ENCODE measurements around the gene NR2F1-AS1. TPM values are rescaled to one million over a fixed set of nuclear protein-coding genes. Genes with fewer than 3 reads are reported as not detected.

Gene NR2F1-AS1
- total RNA-seq, 1 experiment from 2014 or later = 24.1 TPM

GRCh38 chr5:93454896-93455295, 126.1 kb downstream of the NR2F1-AS1 start:
- BruUV-seq (replicated peaks) = no TSS peak
- intact Hi-C loops (cut with micrococcal nuclease) = no loop called here
- ChIA-PET CTCF (no interaction called here), POLR2A (ENCODE audit: unreplicated experiment) (no interaction called here)
- no peak overlapping the region for H3K4me2 ChIP-seq (ENCODE audit: low read length)
- H3K79me2 ChIP-seq (ENCODE audit: low read length) = no peaks in the 10 kb centered on the region
- no peaks in the 10 kb centered on the region for H3K9me2 ChIP-seq (replicated peaks; ENCODE audit: low read length)
- H2AFZ ChIP-seq (ENCODE audit: low read length) = no peak overlapping the region
- no peaks in the 10 kb centered on the region for H3K9me3 ChIP-seq (ENCODE audit: low read length)
- ATAC-seq = no peak
- no peak for DNase-seq
- TF ChIP-seq CTCF (conservative IDR thresholded peaks at IDR 0.05; ENCODE audit: low read depth, low read length) (no peak), EZH2phosphoT487 (IDR thresholded peaks at IDR 0.05; ENCODE audit: borderline replicate concordance, low read length) (no peak), EZH2 (IDR thresholded peaks at IDR 0.05; ENCODE audit: low read length, unreplicated experiment) (no peak)
- H3K27ac ChIP-seq (ENCODE audit: low read length) = no peak overlapping the region
- H3F3A ChIP-seq (ENCODE audit: low read length, unreplicated experiment) = no peaks in the 10 kb centered on the region
- no peaks in the 10 kb centered on the region for H3K27me3 ChIP-seq (ENCODE audit: low read length)
- peaks cover 8% of the 10 kb centered on the region; the same call in 1 of the 2 replicates for H3K36me3 ChIP-seq (ENCODE audit: low read depth, low read length)
- H3K4me1 ChIP-seq (ENCODE audit: insufficient read depth, low read length) = no peaks in the 10 kb centered on the region
- no peaks in the 10 kb centered on the region for H4K20me1 ChIP-seq (ENCODE audit: low read length)
- no peak overlapping the region for H3K4me3 ChIP-seq (ENCODE audit: low read length)
- no peak overlapping the region for H3K9ac ChIP-seq (ENCODE audit: low read length)

GRCh38 chr5:93452255-93452654, 128.8 kb downstream of the NR2F1-AS1 start:
- no peak overlapping the region for H3K4me2 ChIP-seq (ENCODE audit: low read length)
- BruUV-seq (replicated peaks) = no TSS peak
- no peaks in the 10 kb centered on the region for H3F3A ChIP-seq (ENCODE audit: low read length, unreplicated experiment)
- H3K9me2 ChIP-seq (replicated peaks; ENCODE audit: low read length) = no peaks in the 10 kb centered on the region
- H3K27ac ChIP-seq (ENCODE audit: low read length) = no peak overlapping the region
- POLR2A ChIA-PET (ENCODE audit: unreplicated experiment) = no interaction called here
- peaks cover 5% of the 10 kb centered on the region; the same call in 1 of the 2 replicates for H3K36me3 ChIP-seq (ENCODE audit: low read depth, low read length)
- H3K9me3 ChIP-seq (ENCODE audit: low read length) = no peaks in the 10 kb centered on the region
- no peaks in the 10 kb centered on the region for H4K20me1 ChIP-seq (ENCODE audit: low read length)
- CTCF ChIA-PET = no interaction called here
- H3K27me3 ChIP-seq (ENCODE audit: low read length) = no peaks in the 10 kb centered on the region
- H3K79me2 ChIP-seq (ENCODE audit: low read length) = no peaks in the 10 kb centered on the region
- no peaks in the 10 kb centered on the region for H3K4me1 ChIP-seq (ENCODE audit: insufficient read depth, low read length)
- DNase-seq = no peak
- no peak overlapping the region for H3K4me3 ChIP-seq (ENCODE audit: low read length)
- intact Hi-C loops (cut with micrococcal nuclease) = no loop called here
- no peak for TF ChIP-seq CTCF (conservative IDR thresholded peaks at IDR 0.05; ENCODE audit: low read depth, low read length)
- TF ChIP-seq EZH2phosphoT487 (IDR thresholded peaks at IDR 0.05; ENCODE audit: borderline replicate concordance, low read length) = no peak
- no peak for ATAC-seq
- H2AFZ ChIP-seq (ENCODE audit: low read length) = no peak overlapping the region
- no peak overlapping the region for H3K9ac ChIP-seq (ENCODE audit: low read length)

- no TSS peak for BruUV-seq (replicated peaks)
- TF ChIP-seq EZH2 (IDR thresholded peaks at IDR 0.05; ENCODE audit: low read length, unreplicated experiment) = no peak
- no peak for TF ChIP-seq EZH2phosphoT487 (IDR thresholded peaks at IDR 0.05; ENCODE audit: borderline replicate concordance, low read length)
- no peak for TF ChIP-seq CTCF (conservative IDR thresholded peaks at IDR 0.05; ENCODE audit: low read depth, low read length)
- Histone ChIP-seq H2AFZ (ENCODE audit: low read length) (no peak overlapping the region), H3K27me3 (ENCODE audit: low read length) (no peaks in the 10 kb centered on the region), H3K9me2 (replicated peaks; ENCODE audit: low read length) (no peaks in the 10 kb centered on the region), H3K9me3 (ENCODE audit: low read length) (no peaks in the 10 kb centered on the region), H3K4me3 (ENCODE audit: low read length) (no peak overlapping the region), H3K9ac (ENCODE audit: low read length) (no peak overlapping the region), H3K36me3 (ENCODE audit: low read depth, low read length) (peaks cover 16% of the 10 kb centered on the region), H3K4me1 (ENCODE audit: insufficient read depth, low read length) (no peaks in the 10 kb centered on the region), H4K20me1 (ENCODE audit: low read length) (no peaks in the 10 kb centered on the region), H3F3A (ENCODE audit: low read length, unreplicated experiment) (no peaks in the 10 kb centered on the region), H3K79me2 (ENCODE audit: low read length) (no peaks in the 10 kb centered on the region), H3K4me2 (ENCODE audit: low read length) (no peak overlapping the region), H3K27ac (ENCODE audit: low read length) (no peak overlapping the region)
- ATAC-seq = no peak
- no peak for DNase-seq
- intact Hi-C loops (cut with micrococcal nuclease) = no loop called here
- POLR2A ChIA-PET (ENCODE audit: unreplicated experiment) = no interaction called here
- CTCF ChIA-PET = no interaction called here
Measured at GRCh38 chr5:93438124-93438523, 142.9 kb downstream of the NR2F1-AS1 start.

All from PC-3 (cell line).